MG63 (cell line): Measurements from ENCODE around the gene MCOLN2. TPM values are rescaled to one million over a fixed set of nuclear protein-coding genes. Genes with fewer than 3 reads are reported as not detected.
A peak's percentile ranks its signal among the peaks of the same experiment; 100 is the strongest.
"Not testable (repeated sequence)": the region's sequence is repeated elsewhere in the genome, so short reads cannot be mapped to it uniquely, and the experiment has no call there.

Experiments used
- DNase-seq: peaks from one replicate; pipeline ENCODE4 v3.0.0-alpha.2; 2020
- H3K27me3 ChIP-seq: fragments of 250-450 bp; sonication (Bioruptor Pico); 2 replicates; pipeline ENCODE4 v1.5.1; 2020; ENCODE audit warnings: mild to moderate bottlenecking, moderate library complexity
- H3K36me3 ChIP-seq: fragments of 250-450 bp; sonication (Bioruptor Pico); 2 replicates; pipeline ENCODE4 v1.5.1; 2020; ENCODE audit warnings: mild to moderate bottlenecking, moderate library complexity
- H3K4me3 ChIP-seq: fragments of 250-450 bp; sonication (Bioruptor Pico); 2 replicates; pipeline ENCODE4 v1.5.1; 2020; ENCODE audit warnings: mild to moderate bottlenecking, moderate library complexity
- H3K9me3 ChIP-seq: fragments of 250-450 bp; sonication (Bioruptor Pico); 2 replicates; pipeline ENCODE4 v1.5.1; 2020; ENCODE audit warnings: mild to moderate bottlenecking, moderate library complexity
- total RNA-seq: library from RNA; depleted of rRNA; stranded (reverse); fragments of >200 nt; shearing (Covaris generic); gene quantifications from 2 replicates; pipeline ENCODE4 v1.2.3, GENCODE V29; 2014; ENCODE audit warnings: low replicate concordance; rRNA removed

Gene MCOLN2
- total RNA-seq: 2.8 and 5.6 TPM in 2 replicates

DNA sequence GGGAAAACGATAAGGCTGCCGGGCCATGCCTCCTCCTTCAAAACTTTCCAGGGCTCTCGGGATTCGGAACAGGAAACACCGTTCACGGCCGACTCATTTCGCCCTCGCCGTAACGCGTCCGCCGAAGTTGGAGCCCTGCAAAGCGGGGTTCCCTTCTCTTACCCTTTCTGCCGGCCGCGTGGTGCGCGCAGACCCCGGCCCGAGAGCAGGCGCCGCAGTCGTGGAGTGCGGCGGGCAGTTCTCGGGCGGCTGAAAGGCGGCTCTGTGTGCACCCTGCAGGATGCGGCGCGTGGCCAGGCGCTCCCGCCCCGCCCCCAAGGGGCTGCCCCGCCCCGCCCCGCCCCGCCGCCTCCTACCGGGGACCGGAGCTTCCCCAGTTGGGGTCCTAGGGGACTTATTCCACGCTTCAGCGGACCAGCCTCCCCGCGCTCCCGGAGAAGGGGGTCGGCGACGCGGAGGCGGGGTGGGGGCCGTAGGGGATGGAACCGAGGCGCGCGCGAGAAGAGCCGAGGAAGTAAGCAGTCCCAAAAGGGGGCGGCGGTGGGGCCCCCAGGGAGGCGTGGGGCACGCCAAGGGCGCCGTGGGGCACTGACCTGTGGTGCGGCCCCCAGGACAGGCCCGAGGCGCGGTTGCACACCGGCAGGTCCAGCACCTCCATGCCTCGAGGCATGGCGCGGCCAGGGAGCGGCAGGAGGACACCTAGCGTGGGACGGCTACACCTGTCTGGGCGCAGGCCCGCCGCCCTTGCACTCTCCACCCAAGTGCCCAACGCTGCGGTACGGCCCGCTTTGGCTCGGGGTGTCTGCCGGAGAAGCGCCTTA is at the start of gene MCOLN2:
TSS of gene MCOLN2 (minus strand) at position 268 of the 821 bp plus-strand sequence. CDS start at position 27, 241 bp downstream.
- Histone ChIP-seq H3K9me3 (no peaks in the 10 kb centered on the region), H3K4me3 (peak within 1 kb of the TSS; percentile 67), H3K27me3 (peaks cover 24% of the 10 kb centered on the region), H3K36me3 (no peaks in the 10 kb centered on the region)
- DNase-seq: peak; percentile 55

DNA sequence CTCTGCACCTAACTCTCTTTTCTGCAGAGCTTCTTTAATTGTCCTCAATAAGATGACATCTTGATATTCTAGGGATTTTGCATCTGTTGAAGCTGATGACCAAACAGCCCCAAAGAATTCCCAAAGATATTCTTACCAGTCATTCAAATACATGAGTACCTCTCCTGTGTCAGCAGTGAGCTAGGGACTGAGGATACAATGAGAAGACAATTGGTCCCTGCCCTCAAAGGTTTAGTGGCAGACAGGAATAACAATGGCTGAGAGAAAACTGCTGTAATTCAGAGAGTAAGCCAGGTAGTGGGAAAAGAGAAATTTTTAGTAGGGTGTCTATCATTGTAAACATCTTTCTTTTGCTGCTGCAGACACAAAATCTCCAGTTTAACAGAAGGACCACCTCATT is 45.5 kb upstream of the MCOLN2 start:
- no peaks in the 10 kb centered on the region for H3K36me3 ChIP-seq
- no peak overlapping the region for H3K4me3 ChIP-seq
- H3K9me3 ChIP-seq: no peaks in the 10 kb centered on the region
- no peaks in the 10 kb centered on the region; the same call in 1 of the 2 replicates for H3K27me3 ChIP-seq
- DNase-seq: no peak

DNA sequence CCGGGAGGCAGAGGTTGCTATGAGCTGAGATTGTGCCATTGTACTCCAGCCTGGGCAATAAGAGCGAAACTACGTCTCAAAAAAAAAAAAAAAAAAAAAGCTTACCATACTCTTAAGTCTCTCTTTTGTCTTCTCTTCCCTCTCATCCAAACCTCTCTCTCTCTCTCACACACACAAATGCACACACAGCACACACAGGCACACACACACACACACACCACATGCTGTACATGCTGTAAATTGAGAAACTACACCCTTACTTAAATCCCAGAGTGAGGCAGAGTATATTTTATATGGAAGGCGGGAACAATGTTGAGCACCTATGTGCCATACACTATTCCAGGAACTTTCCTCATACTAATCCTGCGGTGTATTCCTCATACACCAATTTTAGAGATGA is 44.9 kb upstream of the MCOLN2 start:
- DNase-seq: no peak

DNA sequence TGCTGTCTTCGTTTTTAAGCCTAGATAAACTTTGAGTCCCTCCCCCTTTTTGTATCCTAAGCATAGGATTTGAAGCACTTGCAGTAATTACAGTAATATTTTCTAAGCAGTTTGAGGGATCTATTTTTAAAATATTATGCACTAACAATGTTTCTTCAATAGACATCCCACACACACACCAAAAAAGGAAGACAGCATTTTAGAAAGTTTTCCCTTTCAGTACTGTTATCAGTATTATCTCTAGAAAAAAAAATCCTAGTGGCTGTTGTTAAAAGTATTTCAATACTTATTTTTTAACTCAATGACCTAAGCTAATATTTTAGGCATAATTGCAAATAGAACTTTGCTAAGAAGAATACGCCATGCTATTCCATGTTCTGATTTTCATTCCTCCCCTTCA is 36.3 kb upstream of the MCOLN2 start:
- Histone ChIP-seq H3K4me3 (no peak overlapping the region), H3K36me3 (no peaks in the 10 kb centered on the region), H3K27me3 (no peaks in the 10 kb centered on the region), H3K9me3 (no peaks in the 10 kb centered on the region)
- no peak for DNase-seq

More for the DNA sequence above, 44.9 kb upstream of the MCOLN2 start:
- Histone ChIP-seq H3K27me3 (no peaks in the 10 kb centered on the region), H3K36me3 (no peaks in the 10 kb centered on the region), H3K4me3 (no peak overlapping the region), H3K9me3 (no peaks in the 10 kb centered on the region)

GRCh38 chr1:85030536-85030935 is 33.6 kb upstream of the MCOLN2 start:
- DNase-seq: no peak
- Histone ChIP-seq H3K27me3 (no peaks in the 10 kb centered on the region), H3K4me3 (no peak overlapping the region), H3K36me3 (no peaks in the 10 kb centered on the region), H3K9me3 (no peaks in the 10 kb centered on the region)

GRCh38 chr1:85028151-85028550 is 31.2 kb upstream of the MCOLN2 start:
- no peak for DNase-seq
- H3K27me3 ChIP-seq: no peaks in the 10 kb centered on the region
- H3K36me3 ChIP-seq: no peaks in the 10 kb centered on the region
- no peaks in the 10 kb centered on the region for H3K9me3 ChIP-seq
- H3K4me3 ChIP-seq: no peak overlapping the region

DNA sequence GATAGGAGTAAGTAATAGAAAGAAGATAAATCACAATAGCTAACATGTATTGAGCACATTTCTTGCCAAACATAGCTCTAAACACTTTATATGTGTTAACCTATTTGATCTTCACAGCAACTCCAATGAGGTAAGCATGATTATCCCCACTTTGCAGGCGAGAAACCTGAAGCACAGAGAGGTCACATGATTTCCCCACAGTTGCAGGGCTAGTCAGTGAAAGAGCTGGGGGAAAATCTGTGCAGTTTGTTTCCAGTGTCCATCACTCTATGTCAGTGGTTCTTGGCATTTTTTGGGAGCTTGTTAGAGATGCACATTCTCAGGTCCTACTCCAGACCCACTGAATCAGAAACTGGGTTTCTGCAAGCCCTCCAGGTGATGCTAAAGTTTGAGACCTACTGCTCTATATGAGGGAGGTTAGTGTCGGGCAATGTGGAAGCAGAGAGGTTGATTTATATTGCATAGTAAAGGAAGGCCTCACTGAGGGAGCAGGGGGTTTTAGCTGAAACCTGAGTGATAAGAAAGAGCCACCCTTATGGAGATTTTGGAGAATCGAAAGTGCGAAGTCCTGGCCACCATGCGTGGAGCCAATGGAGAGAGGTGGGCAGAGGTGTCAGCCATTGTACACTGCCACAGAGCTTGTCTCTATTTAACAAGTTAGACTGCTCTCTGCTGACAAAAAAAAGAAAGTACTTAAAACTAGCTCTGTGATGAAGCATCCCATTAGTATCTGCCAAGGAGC is 30.5 kb upstream of the MCOLN2 start:
- H3K9me3 ChIP-seq: no peaks in the 10 kb centered on the region
- H3K4me3 ChIP-seq: no peak overlapping the region
- DNase-seq: no peak
- H3K27me3 ChIP-seq: no peaks in the 10 kb centered on the region
- H3K36me3 ChIP-seq: no peaks in the 10 kb centered on the region

GRCh38 chr1:85025940-85026339 is 29.0 kb upstream of the MCOLN2 start:
- H3K36me3 ChIP-seq: no peaks in the 10 kb centered on the region
- H3K9me3 ChIP-seq: no peaks in the 10 kb centered on the region
- DNase-seq: no peak
- H3K4me3 ChIP-seq: no peak overlapping the region
- no peaks in the 10 kb centered on the region for H3K27me3 ChIP-seq

- Histone ChIP-seq H3K27me3 (no peaks in the 10 kb centered on the region), H3K36me3 (no peaks in the 10 kb centered on the region), H3K9me3 (no peaks in the 10 kb centered on the region), H3K4me3 (no peak overlapping the region)
- no peak for DNase-seq
Observed at GRCh38 chr1:85024736-85025135, 27.8 kb upstream of the MCOLN2 start.

DNA sequence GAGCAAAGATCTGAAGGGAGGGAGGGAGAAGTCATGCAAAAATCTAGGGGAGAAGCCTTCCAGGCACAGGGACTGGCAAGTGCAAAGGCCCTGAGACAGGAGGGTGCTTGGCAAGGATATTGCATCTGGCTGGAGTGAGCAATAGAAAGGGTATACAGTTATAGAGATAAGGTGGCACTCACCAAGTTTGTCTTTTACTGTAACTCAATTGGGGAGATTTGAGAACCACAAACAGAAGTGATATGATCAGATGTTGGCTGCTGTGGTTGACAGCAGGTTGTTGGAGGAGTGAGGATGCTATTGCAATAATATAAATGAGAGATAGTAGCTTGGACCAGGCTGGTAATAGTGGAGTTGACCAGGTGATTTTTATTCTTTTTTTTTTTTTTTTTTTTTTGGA is 25.8 kb upstream of the MCOLN2 start:
- Histone ChIP-seq H3K9me3 (no peaks in the 10 kb centered on the region), H3K4me3 (no peak overlapping the region), H3K36me3 (no peaks in the 10 kb centered on the region), H3K27me3 (no peaks in the 10 kb centered on the region)
- DNase-seq: no peak

- Histone ChIP-seq H3K9me3 (no peaks in the 10 kb centered on the region), H3K36me3 (no peaks in the 10 kb centered on the region), H3K27me3 (no peaks in the 10 kb centered on the region), H3K4me3 (no peak overlapping the region)
- DNase-seq: no peak
Observed at GRCh38 chr1:85019994-85020393, 23.1 kb upstream of the MCOLN2 start.

GRCh38 chr1:85015826-85016225 is 18.9 kb upstream of the MCOLN2 start:
- H3K9me3 ChIP-seq: no peaks in the 10 kb centered on the region
- no peak overlapping the region for H3K4me3 ChIP-seq
- no peak for DNase-seq
- no peaks in the 10 kb centered on the region for H3K36me3 ChIP-seq
- no peaks in the 10 kb centered on the region for H3K27me3 ChIP-seq

DNA sequence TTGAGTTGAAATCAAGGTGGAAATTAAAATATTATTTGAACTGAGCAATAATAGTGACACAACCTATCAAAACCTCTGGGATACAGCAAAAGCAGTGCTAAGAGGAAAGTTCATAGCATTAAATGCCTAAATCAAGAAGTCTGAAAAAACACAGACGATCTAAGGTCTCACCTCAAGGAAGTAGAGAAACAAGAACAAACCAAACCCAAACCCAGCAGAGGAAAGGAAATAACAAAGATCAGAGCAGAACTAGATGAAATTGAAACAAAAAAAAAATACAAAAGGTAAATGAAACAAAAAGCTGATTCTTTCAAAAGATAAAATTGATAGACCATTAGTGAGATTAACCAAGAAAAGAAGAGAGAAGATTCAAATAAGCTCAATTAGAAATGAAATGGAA is 8.7 kb upstream of the MCOLN2 start:
- Histone ChIP-seq H3K27me3 (peaks cover 11% of the 10 kb centered on the region; the same call in 1 of the 2 replicates), H3K9me3 (peaks cover 11% of the 10 kb centered on the region)
- H3K36me3 ChIP-seq, DNase-seq, H3K4me3 ChIP-seq: not testable (repeated sequence)

- no peak for DNase-seq
- H3K27me3 ChIP-seq: peaks cover 26% of the 10 kb centered on the region
- H3K9me3 ChIP-seq: peaks cover 11% of the 10 kb centered on the region
- H3K36me3 ChIP-seq: no peaks in the 10 kb centered on the region
- H3K4me3 ChIP-seq: no peak overlapping the region
Observed at GRCh38 chr1:85001742-85002141, 4.8 kb upstream of the MCOLN2 start.

GRCh38 chr1:84998642-84999280 is 1.8 kb upstream of the MCOLN2 start:
- DNase-seq: no peak
- Histone ChIP-seq H3K9me3 (peaks cover 1% of the 10 kb centered on the region; the same call in 1 of the 2 replicates), H3K27me3 (peaks cover 26% of the 10 kb centered on the region), H3K4me3 (no peak overlapping the region), H3K36me3 (no peaks in the 10 kb centered on the region)

DNA sequence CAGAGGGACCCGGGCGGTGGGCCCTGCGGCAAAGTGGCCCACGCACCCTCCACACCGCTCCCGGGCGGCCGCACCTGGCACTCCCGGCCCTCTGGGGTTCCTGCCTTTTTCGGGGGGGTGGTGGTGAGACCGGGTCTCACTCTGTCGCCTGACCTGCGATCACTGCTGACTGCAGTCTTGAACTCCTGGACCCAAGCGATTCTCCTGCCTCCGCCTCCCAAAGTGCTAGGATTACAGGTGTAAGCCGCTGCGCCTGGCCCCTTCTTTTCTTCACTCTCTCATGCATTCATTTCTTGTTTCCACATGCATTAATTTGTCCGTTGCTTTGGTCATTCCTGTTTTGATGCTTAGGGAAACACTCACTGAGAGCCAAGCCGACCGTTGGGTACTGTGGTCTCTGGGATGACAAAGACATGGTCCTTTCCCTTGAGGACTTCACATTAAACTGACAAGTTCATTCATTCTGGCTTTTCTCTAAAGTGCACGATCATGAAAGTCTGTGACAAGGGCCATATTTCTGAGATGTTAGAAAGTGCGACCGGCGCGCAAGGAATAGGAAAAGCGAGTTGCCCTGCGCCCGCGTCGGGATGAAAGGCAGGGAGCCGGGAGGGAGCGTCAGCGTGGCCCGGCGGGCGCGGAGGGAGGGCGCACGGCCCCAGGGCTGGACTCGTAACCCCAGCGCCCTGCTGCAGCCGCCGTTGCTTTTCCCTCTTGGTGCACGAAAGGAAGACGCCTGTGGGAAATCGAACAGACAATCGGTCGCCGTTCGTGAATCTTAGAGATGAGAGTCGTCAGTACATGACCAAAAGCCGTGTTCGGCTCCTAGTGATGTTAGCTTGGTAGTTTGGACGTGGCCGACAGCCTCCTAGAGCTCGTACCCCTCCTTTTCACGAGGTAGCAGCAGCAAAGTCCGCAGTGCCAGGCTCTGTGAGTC is 1.0 kb upstream of the MCOLN2 start:
- Histone ChIP-seq H3K27me3 (peaks cover 26% of the 10 kb centered on the region), H3K9me3 (no peaks in the 10 kb centered on the region), H3K4me3 (peak overlapping the region; percentile 67), H3K36me3 (no peaks in the 10 kb centered on the region)
- DNase-seq: peak; percentile 13
